C4-2B (cell line): Measurements from ENCODE around the gene EN2.

ENCODE experiments used
- H3K27ac ChIP-seq: fragments of 450-650 bp; 2 replicates; pipeline ENCODE4 v1.5.1; 2017
- ZFX ChIP-seq: fragments of 450-650 bp; IDR thresholded peaks from 2 replicates; pipeline ENCODE4 v1.6.1; 2017
- TF ChIP-seq, protein P1 (sequence below): fragments of 450-650 bp; conservative IDR thresholded peaks from 2 replicates; pipeline ENCODE4 v1.5.1; 2017; ENCODE audit warnings: mild to moderate bottlenecking

EN2 gene

GRCh38 chr7:155449008-155449868, 8.7 kb upstream of the EN2 start:
- TF ChIP-seq ZFX: no peak
- TF ChIP-seq, protein P1, sequence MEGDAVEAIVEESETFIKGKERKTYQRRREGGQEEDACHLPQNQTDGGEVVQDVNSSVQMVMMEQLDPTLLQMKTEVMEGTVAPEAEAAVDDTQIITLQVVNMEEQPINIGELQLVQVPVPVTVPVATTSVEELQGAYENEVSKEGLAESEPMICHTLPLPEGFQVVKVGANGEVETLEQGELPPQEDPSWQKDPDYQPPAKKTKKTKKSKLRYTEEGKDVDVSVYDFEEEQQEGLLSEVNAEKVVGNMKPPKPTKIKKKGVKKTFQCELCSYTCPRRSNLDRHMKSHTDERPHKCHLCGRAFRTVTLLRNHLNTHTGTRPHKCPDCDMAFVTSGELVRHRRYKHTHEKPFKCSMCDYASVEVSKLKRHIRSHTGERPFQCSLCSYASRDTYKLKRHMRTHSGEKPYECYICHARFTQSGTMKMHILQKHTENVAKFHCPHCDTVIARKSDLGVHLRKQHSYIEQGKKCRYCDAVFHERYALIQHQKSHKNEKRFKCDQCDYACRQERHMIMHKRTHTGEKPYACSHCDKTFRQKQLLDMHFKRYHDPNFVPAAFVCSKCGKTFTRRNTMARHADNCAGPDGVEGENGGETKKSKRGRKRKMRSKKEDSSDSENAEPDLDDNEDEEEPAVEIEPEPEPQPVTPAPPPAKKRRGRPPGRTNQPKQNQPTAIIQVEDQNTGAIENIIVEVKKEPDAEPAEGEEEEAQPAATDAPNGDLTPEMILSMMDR: no peak

GRCh38 chr7:155449869-155450557, 7.9 kb upstream of the EN2 start:
- no peak for TF ChIP-seq ZFX
- TF ChIP-seq, protein P1: no peak
- no peak overlapping the region for H3K27ac ChIP-seq

More at GRCh38 chr7:155449008-155449868, 8.7 kb upstream of the EN2 start:
- no peak overlapping the region for H3K27ac ChIP-seq

- TF ChIP-seq, protein P1: no peak
- TF ChIP-seq ZFX: no peak
Observed at GRCh38 chr7:155450558-155450969, 7.4 kb upstream of the EN2 start.

GRCh38 chr7:155450970-155451801, 6.7 kb upstream of the EN2 start:
- no peak for TF ChIP-seq ZFX
- TF ChIP-seq, protein P1: no peak
- no peak overlapping the region for H3K27ac ChIP-seq

More at GRCh38 chr7:155450558-155450969, 7.4 kb upstream of the EN2 start:
- no peak overlapping the region for H3K27ac ChIP-seq

DNA sequence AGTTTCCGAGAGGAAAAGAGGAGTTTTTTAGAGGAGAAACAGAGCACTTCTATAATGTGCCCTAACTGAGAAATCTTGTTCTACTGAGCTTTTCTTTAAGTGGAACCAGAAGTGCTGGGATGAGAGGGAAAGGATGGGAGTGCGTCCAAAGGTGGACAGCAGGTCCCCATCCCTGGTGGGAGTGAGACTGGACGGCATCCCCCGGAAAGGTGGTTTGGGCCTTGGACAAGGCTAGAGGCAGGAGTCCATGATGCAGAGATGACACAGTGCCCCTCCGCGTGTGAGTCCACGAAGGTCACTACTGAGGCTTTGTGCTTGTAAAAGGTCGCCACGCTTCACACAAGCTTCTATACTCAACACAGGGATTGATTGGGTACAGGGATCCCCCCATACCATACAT, 6.1 kb upstream of the EN2 start:
- TF ChIP-seq, protein P1: no peak
- TF ChIP-seq ZFX: no peak
- H3K27ac ChIP-seq: no peak overlapping the region

DNA sequence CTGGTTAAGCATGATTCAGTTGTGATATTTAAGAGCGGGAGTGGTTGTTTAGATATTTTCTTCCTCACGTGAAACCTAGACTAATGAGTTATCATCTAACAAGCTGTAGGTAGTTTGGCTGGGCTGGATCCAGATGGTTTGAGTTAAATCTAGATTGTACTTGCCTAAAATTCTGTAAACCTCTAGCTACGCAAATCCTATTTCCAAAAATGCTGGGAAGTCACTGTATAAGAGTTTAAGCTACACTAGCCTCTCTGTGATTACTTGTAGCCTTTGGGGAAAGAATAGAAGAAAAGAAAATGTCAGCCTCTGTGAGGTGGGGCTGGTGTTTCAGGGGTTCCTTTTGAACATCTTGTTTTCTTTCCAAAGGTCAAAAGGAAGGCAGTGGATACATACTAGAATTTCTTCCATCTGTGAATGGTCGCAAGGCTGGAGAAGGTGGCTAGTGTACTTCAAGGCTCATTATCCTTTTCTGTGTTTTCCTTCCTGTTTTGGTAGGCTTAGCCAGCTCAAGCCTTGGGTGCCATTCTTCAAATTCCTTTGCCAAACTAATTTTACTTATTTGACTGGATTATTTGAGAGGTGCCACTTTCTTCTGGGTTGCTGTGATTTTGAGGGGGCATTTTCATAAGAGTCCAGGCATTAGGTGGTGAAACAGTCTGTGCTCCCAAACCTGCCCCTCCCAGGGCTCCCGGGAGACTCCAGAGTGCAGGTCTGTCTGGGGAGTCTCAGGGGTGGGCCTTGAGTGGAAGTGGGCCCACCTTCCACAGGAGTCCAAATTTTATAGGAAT, 5.2 kb upstream of the EN2 start:
- no peak for TF ChIP-seq ZFX
- TF ChIP-seq, protein P1: no peak
- H3K27ac ChIP-seq: no peak overlapping the region
